SK-N-MC (cell line): ENCODE results near the gene HBP1.

ENCODE experiments used
- DNase-seq: peaks from one replicate; pipeline ENCODE4 v3.0.0-alpha.2; 2011; ENCODE audit warnings: low read depth, low spot score
- H3K27ac ChIP-seq: fragments of 200-600 bp; sonication (generic); 2 replicates; pipeline ENCODE4 v1.5.1; 2016; ENCODE audit warnings: mixed run types
- H3K36me3 ChIP-seq: fragments of 200-600 bp; sonication (generic); 2 replicates; pipeline ENCODE4 v1.6.1; 2017; ENCODE audit warnings: antibody characterized with exemption, low read length, mixed read lengths; ENCODE audit not compliant: insufficient read depth
- H3K4me3 ChIP-seq: fragments of 200-600 bp; sonication (generic); 2 replicates; pipeline ENCODE4 v1.5.1; 2016
- H3K9ac ChIP-seq: fragments of 200-600 bp; sonication (generic); 2 replicates; pipeline ENCODE4 v1.8.0; 2017; ENCODE audit warnings: mixed run types, mixed read lengths; ENCODE audit not compliant: insufficient read length
- H3K9me3 ChIP-seq: fragments of 200-600 bp; sonication (generic); 2 replicates; pipeline ENCODE4 v1.6.1; 2017; ENCODE audit warnings: low read depth, mild to moderate bottlenecking, antibody characterized with exemption, low read length, moderate library complexity, mixed read lengths
- EZH2 ChIP-seq: fragments of 200-600 bp; sonication (generic); IDR thresholded peaks from one replicate; pipeline ENCODE4 v1.6.1; 2017; ENCODE audit warnings: antibody characterized with exemption
- FOXP2 ChIP-seq: optimal IDR thresholded peaks from 2 replicates; pipeline ENCODE3; 2011; ENCODE audit warnings: mild to moderate bottlenecking, moderate library complexity; ENCODE audit not compliant: insufficient read depth; ENCODE audit errors: extremely low read length, control extremely low read depth
- POLR2AphosphoS5 ChIP-seq: IDR thresholded peaks from 2 replicates; pipeline ENCODE4 v1.6.1; 2012; ENCODE audit warnings: mild to moderate bottlenecking, low read depth, low read length, borderline replicate concordance

Gene HBP1

DNA sequence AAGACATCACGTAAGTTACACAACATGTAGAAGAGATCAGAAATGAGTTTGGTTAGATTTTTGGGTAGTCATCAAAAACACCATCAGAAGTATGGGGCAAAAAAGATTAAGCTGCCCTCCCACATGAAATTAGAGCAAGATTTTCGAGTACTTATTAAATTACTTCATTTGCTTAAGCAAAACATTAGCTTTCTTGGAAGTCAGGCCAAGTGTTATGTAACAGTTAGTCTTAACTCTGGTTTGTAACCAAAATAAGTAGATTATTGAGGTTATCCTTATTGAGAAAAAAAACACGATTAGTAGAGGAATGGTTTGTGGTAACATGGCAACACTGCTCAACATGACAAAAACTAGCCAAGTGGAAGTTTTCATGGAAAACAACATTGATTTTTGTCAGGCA lies 37.9 kb downstream of the HBP1 start:
- H3K36me3 ChIP-seq = peaks cover 13% of the 10 kb centered on the region
- no peak overlapping the region for H3K4me3 ChIP-seq
- H3K9ac ChIP-seq = no peak overlapping the region
- no peaks in the 10 kb centered on the region for H3K9me3 ChIP-seq
- TF ChIP-seq POLR2AphosphoS5 (no peak), FOXP2 (no peak), EZH2 (no peak)
- no peak for DNase-seq
- no peak overlapping the region for H3K27ac ChIP-seq

DNA sequence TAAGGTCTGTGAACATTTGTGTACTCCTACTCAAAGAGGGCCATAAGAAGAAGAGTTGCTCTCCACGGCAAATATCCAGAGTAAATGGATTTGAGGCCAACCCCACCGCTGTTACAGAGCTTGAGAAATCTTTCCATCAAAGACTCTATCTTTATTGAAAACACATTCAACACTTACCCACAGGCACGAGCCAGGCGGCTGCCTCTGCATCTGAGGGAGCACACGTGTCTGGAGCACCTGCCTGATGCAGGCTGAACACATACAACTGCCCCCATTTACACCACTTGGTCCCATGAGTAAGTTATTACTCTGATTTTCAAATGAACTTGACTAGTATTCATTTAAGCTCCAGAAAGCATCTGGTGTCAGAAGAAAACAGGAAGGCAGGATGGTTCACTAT lies 38.7 kb downstream of the HBP1 start:
- TF ChIP-seq FOXP2 = no peak
- Histone ChIP-seq H3K9ac (no peak overlapping the region), H3K27ac (no peak overlapping the region), H3K4me3 (no peak overlapping the region), H3K9me3 (no peaks in the 10 kb centered on the region), H3K36me3 (peaks cover 6% of the 10 kb centered on the region)
- no peak for DNase-seq

DNA sequence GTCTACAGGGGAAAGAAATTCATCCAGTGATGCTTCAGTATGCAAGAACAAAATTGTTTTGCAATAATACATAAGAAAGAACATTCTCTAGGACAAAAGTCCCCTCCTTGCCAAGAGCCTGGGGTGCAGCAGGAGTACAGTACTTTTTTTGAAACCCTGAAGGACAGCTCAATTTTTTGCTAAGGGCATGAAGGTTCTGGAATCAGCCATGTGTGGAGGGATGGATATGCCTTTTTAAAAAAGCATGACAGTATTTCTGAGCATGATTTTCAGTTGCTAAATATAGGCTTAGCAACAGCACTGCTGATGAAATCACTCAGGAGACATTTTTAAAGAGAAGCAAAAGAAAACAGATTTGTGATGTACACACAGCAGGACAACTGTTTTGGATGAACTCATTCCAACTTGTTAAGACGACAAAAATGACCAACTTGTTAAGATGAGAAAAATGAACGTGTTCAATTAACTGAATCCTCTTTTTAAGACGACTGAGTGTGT lies 39.3 kb downstream of the HBP1 start:
- no peak for DNase-seq
- no peak overlapping the region for H3K4me3 ChIP-seq
- no peak overlapping the region for H3K27ac ChIP-seq
- no peaks in the 10 kb centered on the region for H3K9me3 ChIP-seq
- TF ChIP-seq POLR2AphosphoS5 (no peak), EZH2 (no peak), FOXP2 (no peak)
- no peak overlapping the region for H3K9ac ChIP-seq
- H3K36me3 ChIP-seq = 0 out of 2 replicates have a peak, but pooled peaks cover 2% of the 10 kb centered on the region

DNA sequence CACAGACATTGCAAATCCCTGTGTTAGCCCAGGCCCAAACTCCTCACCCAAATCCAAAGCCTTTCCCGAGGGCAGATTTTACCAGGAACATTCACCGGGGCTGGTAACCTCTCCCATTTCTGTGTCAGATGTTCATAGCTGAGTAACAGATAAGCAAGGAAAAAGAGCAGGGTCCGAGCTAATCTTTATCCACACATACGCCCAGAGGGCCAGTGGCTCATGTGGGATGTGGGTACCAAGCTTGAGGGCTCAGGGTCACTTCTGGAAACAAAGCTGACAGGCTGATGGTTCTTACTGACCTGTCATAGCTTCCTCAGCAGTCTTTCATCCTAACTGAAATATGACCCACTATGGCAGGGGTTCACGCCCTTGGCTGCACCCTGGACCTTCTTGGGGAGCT lies 39.8 kb downstream of the HBP1 start:
- DNase-seq = no peak
- TF ChIP-seq POLR2AphosphoS5 (no peak), EZH2 (no peak), FOXP2 (no peak)
- Histone ChIP-seq H3K4me3 (no peak overlapping the region), H3K36me3 (no peaks in the 10 kb centered on the region), H3K9ac (no peak overlapping the region), H3K27ac (no peak overlapping the region), H3K9me3 (no peaks in the 10 kb centered on the region)

DNA sequence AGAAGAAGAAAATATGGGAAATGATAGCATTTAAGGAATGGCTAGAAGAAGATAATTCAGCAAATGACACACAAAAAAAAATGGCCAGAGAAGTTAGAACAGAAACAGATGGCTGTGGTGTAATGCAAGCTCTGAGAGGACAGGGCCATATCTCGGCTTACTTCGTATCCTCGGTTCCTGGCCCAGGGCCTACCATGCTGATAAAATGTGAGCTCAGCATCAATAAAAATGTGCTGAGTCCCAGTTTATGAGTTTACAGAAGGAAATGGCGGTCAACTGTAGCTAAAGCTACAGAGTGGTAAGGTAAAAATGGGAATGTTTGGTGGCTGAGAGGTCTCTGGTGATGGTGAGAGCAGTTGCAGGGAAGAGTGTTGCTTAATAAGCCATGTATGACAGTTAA lies 40.8 kb downstream of the HBP1 start:
- Histone ChIP-seq H3K9me3 (no peaks in the 10 kb centered on the region), H3K36me3 (no peaks in the 10 kb centered on the region), H3K9ac (no peak overlapping the region), H3K4me3 (no peak overlapping the region), H3K27ac (no peak overlapping the region)
- TF ChIP-seq POLR2AphosphoS5 (no peak), FOXP2 (no peak), EZH2 (no peak)
- no peak for DNase-seq

DNA sequence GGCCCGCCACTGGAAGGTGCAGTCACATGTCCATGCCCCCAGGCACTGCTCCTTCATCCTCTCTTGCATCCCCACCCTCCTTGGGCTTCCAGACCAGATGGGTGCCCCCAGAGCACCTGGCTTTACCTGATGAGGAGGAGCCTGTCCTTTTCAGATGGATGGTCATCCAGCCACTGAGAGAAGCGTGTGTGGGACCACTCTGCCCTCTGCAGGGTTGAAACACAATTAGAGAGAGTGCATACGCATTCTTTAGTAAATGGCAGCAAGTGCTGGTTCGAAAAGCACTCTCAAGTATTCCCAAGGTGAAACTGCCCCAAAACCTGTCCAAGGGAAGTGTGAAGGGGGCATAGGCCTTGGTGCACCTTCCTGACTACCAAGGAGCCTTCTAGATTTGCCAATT lies 41.6 kb downstream of the HBP1 start:
- TF ChIP-seq FOXP2 (no peak), EZH2 (no peak), POLR2AphosphoS5 (no peak)
- DNase-seq = no peak

DNA sequence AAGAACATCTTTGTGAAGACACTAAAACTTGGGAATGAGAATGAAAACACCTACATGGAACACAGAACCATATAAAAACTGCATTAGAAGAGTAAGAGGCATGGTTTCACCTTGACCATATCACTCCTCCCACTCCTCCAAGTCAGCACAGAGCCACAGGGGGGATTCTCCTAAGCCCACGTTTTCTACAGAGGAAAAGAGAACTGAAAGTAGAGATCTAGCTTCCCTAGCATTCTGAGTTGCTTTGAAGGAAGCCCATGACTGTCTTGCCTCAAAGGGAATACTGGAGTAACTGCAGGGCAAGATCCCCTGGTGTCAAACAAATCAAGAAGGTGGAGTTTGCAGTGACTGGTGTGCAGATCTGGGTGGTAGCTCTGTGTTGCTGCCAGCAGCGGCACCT lies 43.9 kb downstream of the HBP1 start:
- Histone ChIP-seq H3K9ac (no peak overlapping the region), H3K36me3 (no peaks in the 10 kb centered on the region), H3K4me3 (no peak overlapping the region), H3K27ac (no peak overlapping the region), H3K9me3 (no peaks in the 10 kb centered on the region)
- no peak for DNase-seq
- TF ChIP-seq EZH2 = no peak
- TF ChIP-seq POLR2AphosphoS5 = no peak
- TF ChIP-seq FOXP2 = no peak

More for the DNA sequence above, 41.6 kb downstream of the HBP1 start:
- H3K27ac ChIP-seq = no peak overlapping the region
- no peaks in the 10 kb centered on the region for H3K36me3 ChIP-seq
- no peaks in the 10 kb centered on the region for H3K9me3 ChIP-seq
- H3K4me3 ChIP-seq = no peak overlapping the region
- H3K9ac ChIP-seq = no peak overlapping the region

DNA sequence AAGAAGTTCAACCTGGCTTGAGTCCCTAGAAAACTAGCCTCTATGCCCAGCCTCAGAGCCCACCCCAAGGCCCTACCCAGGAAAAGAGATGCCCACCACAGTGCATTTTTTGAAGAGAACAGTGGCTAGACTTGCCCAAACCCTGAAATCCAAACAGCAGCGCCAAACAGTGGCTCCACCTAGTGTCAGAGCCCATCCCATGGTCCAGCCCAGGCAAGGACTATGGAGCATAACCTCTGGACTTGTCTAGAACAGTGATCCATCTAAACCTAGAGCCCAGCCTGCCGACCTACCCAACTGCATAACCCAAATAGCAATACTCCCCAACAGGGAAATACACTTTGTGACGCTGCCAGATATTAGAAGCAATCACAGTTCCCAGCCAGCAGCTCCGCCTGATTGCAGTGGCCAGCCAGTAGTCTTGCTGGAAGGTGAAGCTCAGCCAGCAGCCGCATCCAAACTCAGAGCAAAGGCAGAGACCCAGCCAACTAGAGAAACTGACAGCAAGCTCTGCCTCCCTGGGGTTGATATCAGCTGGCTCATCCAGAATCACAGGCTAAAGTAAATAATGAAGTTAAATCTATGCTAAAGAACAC lies 44.5 kb downstream of the HBP1 start:
- no peak overlapping the region for H3K9ac ChIP-seq
- H3K4me3 ChIP-seq = no peak overlapping the region
- no peaks in the 10 kb centered on the region for H3K36me3 ChIP-seq
- no peak for DNase-seq
- no peak overlapping the region for H3K27ac ChIP-seq
- H3K9me3 ChIP-seq = no peaks in the 10 kb centered on the region
- TF ChIP-seq POLR2AphosphoS5 (no peak), FOXP2 (no peak), EZH2 (no peak)

DNA sequence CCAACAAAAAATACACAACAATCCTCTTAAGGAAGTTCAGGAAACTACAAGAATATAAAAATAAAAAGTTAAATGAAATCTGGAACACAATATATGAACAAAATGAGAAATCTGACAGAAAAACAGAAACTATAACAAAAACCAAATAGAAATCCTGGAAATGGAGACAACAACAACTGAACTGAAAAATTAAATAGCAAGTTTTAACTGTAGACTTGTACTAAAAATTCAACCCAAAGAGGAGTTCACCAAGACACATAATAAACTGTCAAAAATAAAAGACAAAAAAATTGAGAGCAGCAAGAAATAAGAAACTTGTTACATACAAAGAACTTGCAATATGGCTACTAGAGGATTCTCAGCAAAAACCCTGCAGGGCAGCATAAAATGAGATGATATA lies 45.1 kb downstream of the HBP1 start:
- Histone ChIP-seq H3K9ac (no peak overlapping the region), H3K27ac (no peak overlapping the region), H3K9me3 (no peaks in the 10 kb centered on the region), H3K4me3 (no peak overlapping the region), H3K36me3 (no peaks in the 10 kb centered on the region)
- DNase-seq = no peak
- TF ChIP-seq FOXP2 (no peak), POLR2AphosphoS5 (no peak), EZH2 (no peak)
